BE2C (cell line): ENCODE data around the gene PIAS2.
A peak's percentile ranks its signal among the peaks of the same experiment; 100 is the strongest.

ENCODE experiments used
- DNase-seq: peaks from one replicate; pipeline ENCODE4 v3.0.0-alpha.2; 2020
- H3K27me3 ChIP-seq: fragments of 250-450 bp; sonication (Bioruptor Pico); 2 replicates; pipeline ENCODE4 v1.5.1; 2020; ENCODE audit warnings: mild to moderate bottlenecking
- H3K36me3 ChIP-seq: fragments of 250-450 bp; sonication (Bioruptor Pico); 2 replicates; pipeline ENCODE4 v1.5.1; 2020; ENCODE audit warnings: mild to moderate bottlenecking
- H3K4me1 ChIP-seq: fragments of 250-450 bp; sonication (Bioruptor Pico); 2 replicates; pipeline ENCODE4 v1.5.1; 2020
- H3K4me3 ChIP-seq: 2 replicates; pipeline ENCODE4 v1.5.1; 2011; ENCODE audit warnings: low read depth, low read length
- H3K9me3 ChIP-seq: fragments of 250-450 bp; sonication (Bioruptor Pico); 2 replicates; pipeline ENCODE4 v1.5.1; 2020
- CTCF ChIP-seq: IDR thresholded peaks from 2 replicates; pipeline ENCODE4 v1.5.1; 2012; ENCODE audit warnings: mild to moderate bottlenecking, low read depth, low read length

PIAS2 gene

GRCh38 chr18:46917803-46918600 is 695 bp upstream of the PIAS2 start:
- no peak for TF ChIP-seq CTCF
- peak; percentile 2 for DNase-seq
- Histone ChIP-seq H3K9me3 (no peaks in the 10 kb centered on the region), H3K4me3 (peak overlapping the region; percentile 65), H3K4me1 (no peaks in the 10 kb centered on the region), H3K27me3 (no peaks in the 10 kb centered on the region), H3K36me3 (no peaks in the 10 kb centered on the region)

GRCh38 chr18:46916551-46917107 is 678 bp downstream of the PIAS2 start:
- Histone ChIP-seq H3K9me3 (no peaks in the 10 kb centered on the region), H3K4me1 (no peaks in the 10 kb centered on the region), H3K4me3 (peak overlapping the region; percentile 67), H3K27me3 (no peaks in the 10 kb centered on the region), H3K36me3 (no peaks in the 10 kb centered on the region)
- TF ChIP-seq CTCF, result no peak
- no peak for DNase-seq

DNA sequence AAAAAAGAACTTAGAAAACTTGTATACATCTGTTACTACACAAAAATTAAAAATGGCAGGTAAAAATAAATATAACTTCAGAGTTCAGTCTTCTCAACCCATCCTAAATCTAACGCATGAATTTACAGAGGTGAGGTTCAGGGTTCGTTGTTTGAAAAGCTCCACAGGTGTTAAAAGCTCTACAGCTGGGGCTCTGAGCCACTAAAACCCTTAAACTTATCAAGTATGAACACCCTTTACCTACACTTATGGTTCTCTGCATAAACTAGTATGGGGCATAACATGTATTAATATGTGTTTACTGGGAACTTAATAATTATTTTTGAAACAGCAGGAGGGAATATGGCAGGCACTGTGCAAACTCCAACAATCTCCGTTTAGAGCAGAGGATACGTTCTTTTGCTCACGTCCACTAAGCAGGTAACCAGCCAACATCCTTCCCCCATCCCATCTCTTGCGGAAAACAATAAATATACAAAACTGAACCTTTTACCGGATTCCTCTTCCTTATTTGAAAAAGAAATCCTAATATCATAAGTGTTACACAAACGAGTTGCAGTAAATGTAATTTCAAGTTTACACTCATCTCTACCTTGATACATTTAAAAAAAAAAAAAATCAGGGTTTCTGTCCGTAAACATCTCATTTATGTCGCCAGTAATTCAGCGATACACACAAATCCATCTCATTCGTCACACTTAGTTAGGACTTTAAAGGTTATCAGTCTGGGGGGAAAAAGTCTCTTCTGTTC is 1.3 kb downstream of the PIAS2 start:
- DNase-seq, result no peak
- Histone ChIP-seq H3K27me3 (no peaks in the 10 kb centered on the region), H3K9me3 (no peaks in the 10 kb centered on the region), H3K36me3 (no peaks in the 10 kb centered on the region), H3K4me3 (peak overlapping the region; percentile 67), H3K4me1 (no peaks in the 10 kb centered on the region)
- no peak for TF ChIP-seq CTCF

DNA sequence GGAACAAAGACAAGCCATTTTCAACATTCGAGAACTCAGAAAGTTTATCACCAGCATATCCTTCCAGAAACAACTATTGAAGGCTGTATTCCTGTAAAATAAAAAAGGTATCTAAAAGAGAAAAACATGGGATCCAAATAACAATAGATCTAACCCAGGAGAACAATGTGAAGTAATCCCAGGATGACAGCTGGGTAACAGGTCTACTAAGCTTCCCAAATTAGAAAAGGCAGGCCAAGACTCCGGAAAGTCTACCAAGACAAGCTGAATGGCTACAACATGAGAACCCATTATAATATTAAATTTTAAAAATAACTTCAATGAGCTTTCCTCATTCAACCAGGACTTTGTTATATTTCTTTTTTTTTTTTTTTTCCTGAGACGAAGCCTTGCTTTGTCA is 6.5 kb downstream of the PIAS2 start:
- DNase-seq, result no peak
- Histone ChIP-seq H3K4me1 (no peaks in the 10 kb centered on the region), H3K4me3 (no peak overlapping the region), H3K27me3 (no peaks in the 10 kb centered on the region), H3K36me3 (no peaks in the 10 kb centered on the region), H3K9me3 (no peaks in the 10 kb centered on the region)
- no peak for TF ChIP-seq CTCF

DNA sequence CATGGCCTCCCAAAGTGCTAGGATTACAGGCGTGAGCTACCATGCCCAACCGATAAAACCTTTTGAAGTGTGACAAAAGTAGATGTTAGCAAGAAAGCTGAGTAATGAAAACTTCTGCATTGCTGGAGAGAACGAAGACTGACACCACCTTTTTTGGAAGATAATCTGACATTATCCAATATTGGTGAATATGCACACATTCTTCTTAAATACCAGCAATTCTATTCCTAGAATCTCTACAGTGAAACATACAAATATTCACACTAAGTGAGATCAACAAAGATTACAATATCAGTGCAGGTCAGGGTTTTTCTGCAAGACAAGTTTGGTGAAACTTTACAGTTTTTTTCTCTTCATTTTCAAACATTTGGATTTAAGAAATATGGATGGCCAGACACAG is 7.8 kb downstream of the PIAS2 start:
- H3K4me3 ChIP-seq, result no peak overlapping the region
- H3K9me3 ChIP-seq, result no peaks in the 10 kb centered on the region
- H3K27me3 ChIP-seq, result no peaks in the 10 kb centered on the region
- H3K36me3 ChIP-seq, result no peaks in the 10 kb centered on the region
- H3K4me1 ChIP-seq, result no peaks in the 10 kb centered on the region
- TF ChIP-seq CTCF, result no peak
- no peak for DNase-seq

- H3K4me3 ChIP-seq, result no peak overlapping the region
- no peaks in the 10 kb centered on the region for H3K36me3 ChIP-seq
- no peaks in the 10 kb centered on the region for H3K27me3 ChIP-seq
- DNase-seq, result no peak
- TF ChIP-seq CTCF, result no peak
- H3K9me3 ChIP-seq, result no peaks in the 10 kb centered on the region
- H3K4me1 ChIP-seq, result no peaks in the 10 kb centered on the region
Observed at GRCh38 chr18:46903406-46903805, 13.9 kb downstream of the PIAS2 start.
